GM20431 (cell line): ENCODE results near the gene COX14.

Experiments
- in situ Hi-C: fragments of 300-500 bp; cut with MseI, MboI; formaldehyde crosslinking; loops from one replicate; pipeline ENCODE4 v1.15.0; 2020; ENCODE audit warnings: low sequenced_read_pairs; ENCODE audit not compliant: unreplicated experiment

The COX14 gene

DNA sequence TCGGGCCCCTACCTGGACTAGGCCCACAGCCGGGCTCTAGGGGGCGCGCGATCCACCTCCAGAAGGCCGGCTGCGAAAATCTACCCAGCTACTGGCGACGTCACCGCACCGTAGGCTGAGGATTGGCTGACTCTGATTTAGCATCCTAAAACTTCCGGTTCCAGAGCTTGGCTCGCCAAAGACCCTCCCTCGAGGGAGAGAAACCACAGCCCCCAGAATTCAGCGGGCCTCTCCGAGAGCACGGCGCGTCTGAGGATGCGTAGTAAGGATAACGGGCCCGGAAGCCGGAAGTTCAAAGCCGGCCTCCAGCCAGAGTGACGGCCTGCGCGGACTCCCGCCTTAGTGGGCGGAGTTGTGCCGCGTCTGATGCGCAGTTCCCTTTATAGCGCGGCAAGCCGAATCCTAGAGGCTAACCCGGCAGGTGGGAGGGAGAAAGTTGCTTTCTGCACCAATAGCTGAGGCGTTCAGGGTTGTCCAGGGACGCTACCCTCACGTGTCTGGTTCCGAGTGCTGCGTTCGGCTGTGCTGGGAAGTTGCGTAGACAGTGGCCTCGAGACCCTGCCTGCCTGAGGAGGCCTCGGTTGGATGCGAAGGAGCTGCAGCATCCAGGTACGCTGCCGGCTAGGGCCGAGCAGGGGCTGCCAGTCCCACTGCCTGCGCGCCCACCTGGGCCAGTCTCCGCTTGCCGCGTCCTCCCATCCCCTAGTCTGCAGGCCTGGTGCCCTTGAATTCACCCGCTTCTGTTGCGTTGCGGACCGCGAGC is at the start of gene COX14:
Gene COX14 (plus strand): TSS at position 544 of the 763 bp plus-strand sequence. CDS start 7,808 bp downstream, outside the sequence.
- in situ Hi-C loops, result no loop called here

GRCh38 chr12:50062728-50063460 is 49.1 kb upstream of the COX14 start:
- in situ Hi-C loops, result no loop called here

DNA sequence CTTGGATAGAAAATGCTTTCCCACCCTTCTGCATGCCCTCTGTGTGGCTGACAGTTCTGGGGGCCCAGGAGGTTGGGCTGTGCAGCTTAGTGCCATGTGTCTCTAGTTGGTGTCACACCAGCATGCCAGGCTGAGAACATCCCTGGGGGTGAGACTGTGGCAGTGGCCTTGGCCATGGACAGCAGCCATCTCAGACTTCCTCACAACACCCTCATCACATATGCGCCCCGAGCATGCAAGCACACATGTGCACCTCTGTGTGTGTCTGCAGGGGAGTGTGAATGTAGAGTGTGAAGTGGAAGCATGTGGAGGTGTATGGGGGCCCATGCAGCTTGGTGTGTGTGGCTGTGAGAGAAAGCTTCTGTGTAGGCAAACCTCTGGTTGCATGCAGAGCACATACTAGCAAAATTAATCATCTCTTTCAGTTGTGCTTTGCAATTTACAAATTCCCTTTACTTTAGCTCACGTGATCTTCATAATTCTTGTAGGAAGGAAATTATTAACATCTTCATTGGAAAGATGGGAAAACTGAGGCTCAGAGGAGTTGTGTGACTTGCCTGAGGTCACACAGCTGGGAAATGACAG is 46.2 kb upstream of the COX14 start:
- in situ Hi-C loops, result no loop called here

DNA sequence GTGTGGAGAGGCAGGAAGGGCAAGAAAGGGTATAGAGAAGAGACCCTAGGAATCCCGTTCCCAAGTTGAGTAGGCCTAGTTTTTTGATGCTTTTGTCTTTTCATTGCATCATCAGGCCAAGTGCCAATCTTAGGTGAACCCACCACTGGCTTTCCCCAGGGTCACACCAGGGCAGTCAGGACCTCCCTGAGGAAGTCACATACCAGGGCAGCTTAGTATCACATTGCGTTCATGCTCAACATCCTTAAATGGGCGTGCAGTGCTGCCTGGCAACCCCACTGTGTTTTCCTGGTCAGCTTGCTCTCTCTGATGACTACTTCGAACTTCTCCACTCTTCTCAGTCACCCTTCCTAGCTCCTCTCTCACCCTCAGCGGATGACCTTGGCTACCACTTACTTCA is 45.6 kb upstream of the COX14 start:
- in situ Hi-C loops, result no loop called here

DNA sequence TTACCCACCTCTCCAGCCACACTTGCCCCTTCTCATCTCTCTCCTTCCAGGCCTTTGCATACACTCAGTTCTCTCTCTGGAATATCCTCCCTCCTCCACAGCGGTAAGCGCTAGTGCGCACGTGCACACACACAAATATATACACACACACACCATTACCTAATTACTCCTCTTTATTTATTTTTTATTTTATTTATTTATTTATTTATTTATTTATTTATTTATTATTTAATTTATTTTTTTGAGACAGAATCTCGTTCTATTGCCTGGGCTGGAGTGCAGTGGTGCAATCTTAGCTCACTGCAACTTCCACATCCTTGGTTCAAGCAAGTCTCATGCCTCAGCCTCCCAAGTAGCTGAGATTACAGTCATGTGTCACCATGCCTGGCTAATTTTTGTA is 43.0 kb upstream of the COX14 start:
- in situ Hi-C loops, result no loop called here

- in situ Hi-C loops, result no loop called here
These were observed 42.5 kb upstream of the COX14 start for GRCh38 chr12:50069539-50069938.

DNA sequence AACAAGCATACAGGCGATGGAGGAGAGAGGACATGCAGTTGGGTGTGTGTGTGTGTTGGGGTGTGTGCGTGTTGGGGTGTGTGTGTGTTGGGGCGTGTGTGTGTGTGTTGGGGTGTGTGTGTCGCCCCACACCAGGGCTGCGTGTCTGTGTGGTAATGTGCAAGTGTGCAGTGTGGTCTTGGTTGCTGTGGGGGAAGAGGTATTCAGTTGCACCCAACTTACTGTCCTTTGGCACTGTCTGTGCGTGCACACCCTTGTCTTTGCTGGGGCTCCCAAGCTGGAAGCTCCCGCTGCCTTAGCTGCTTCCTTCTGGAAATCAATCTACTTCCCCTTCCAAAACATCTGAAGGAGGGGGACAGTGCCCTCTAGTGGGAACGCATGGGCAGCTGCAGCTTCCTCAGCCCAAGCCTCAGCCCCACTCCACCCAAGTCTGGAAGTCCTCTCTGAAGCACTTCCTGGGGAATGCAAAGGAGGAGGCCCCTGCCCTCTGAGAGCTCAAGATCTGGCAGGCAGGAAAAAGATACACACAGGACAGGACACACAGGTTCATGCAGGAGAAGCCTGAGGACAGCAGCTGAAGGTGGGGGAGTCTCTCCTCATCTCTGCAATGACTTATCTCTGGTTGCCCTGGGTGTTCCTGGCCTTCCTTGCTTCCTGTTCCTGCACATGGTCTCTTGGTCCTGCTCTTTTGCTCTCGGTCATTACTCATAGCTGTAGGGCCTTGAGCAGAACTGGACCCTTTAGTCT is 41.5 kb upstream of the COX14 start:
- in situ Hi-C loops, result no loop called here

DNA sequence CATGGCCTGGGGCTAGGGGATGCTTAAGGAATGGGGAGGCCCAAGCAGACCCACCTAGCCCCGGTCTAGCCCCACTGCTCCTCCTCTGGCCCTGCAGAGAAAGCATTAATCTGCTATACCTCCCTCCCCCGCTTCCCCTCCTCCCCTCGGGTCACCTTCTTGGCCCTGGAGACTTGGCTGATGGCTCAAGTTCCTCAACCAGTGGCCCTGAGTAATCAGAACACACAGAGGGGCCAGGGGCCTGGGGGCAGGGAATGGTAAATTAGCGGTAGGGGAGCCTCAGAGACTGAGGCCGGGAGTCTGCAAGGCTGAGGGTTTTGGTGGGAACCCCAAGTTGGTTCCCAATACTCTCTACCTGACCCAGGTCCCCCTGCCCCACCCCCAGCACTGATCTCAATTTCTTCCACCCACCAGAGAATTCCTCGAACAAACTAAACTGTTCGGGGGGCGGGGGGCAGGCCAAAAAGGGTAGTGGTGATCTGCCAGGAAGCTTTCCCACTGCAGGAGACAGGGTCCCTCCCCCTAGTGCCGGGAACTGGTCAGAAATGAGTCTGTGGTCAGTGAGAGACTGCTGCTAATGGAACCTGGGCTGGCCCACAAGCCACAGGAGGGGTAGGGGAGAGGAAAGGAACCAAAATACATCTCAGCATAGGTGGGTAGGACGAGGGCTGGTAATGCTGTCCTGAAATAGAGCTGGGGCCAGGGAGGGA is 39.7 kb upstream of the COX14 start:
- in situ Hi-C loops, result no loop called here

DNA sequence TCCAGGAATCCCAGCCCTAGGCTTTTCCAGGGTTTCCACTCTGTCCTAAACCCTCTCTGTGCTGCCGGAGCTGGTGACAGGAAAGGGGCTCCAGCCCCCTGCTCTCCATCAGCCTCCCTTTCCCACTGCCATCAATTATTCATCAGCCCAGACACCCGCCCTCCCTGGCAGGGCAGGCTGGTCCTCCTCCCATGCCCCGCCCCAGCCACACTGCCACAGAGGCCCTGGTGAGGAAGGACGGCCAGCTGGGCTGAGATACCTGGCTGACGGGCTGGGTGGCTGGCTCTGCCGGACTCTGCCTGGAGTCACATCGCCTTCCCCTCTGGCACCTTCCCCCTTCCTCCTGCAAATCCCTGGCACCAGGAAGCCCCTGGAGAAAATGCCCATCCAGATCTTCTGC is 38.8 kb upstream of the COX14 start:
- in situ Hi-C loops, result no loop called here

DNA sequence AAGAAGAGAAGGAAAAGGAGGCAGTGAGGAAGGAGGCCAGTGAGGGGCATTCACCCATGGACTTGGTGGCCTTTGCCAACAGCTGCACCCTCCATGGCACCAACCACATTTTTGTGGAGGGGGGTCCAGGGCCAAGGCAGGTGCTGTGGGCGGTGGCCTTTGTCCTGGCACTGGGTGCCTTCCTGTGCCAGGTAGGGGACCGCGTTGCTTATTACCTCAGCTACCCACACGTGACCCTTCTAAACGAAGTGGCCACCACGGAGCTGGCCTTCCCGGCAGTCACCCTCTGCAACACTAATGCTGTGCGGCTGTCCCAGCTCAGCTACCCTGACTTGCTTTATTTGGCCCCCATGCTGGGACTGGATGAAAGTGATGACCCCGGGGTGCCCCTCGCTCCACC is 38.3 kb upstream of the COX14 start:
- in situ Hi-C loops, result no loop called here

- in situ Hi-C loops, result no loop called here
These were observed 36.9 kb upstream of the COX14 start for GRCh38 chr12:50074936-50075807.

DNA sequence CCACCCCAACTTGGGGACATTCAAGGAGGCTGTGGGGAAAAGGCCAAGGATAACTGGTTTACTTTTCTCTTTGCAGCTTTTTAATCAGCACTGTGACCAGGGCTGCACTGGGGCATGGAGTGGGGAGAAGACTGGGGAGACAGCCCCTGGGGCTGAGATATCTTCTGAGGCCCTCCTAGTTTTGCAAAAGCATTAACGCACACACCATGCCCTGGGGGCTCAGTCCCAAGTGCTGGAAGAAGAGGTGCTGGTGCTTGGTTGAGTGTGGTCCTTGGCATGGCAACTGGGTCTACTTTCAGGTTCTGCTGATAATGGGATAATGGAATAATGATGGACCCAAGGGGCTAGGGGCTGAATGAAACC is 36.2 kb upstream of the COX14 start:
- in situ Hi-C loops, result no loop called here

GRCh38 chr12:50077099-50077498 is 34.9 kb upstream of the COX14 start:
- in situ Hi-C loops, result no loop called here

DNA sequence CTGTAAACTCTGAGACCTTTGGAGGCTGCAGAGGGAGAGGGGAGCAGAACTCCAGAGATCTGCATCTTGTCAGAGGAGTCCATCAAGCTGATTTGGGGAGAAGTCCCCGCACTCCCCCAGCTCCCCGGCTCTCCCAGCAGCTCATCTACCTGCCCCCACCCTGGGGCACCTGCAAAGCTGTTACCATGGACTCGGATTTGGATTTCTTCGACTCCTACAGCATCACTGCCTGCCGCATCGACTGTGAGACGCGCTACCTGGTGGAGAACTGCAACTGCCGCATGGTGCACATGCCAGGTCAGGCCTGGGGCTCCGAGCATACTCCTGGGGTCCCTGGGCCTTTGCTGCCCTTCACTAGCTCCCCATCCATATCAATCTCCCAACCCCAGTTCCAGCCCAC is 33.8 kb upstream of the COX14 start:
- in situ Hi-C loops, result no loop called here

DNA sequence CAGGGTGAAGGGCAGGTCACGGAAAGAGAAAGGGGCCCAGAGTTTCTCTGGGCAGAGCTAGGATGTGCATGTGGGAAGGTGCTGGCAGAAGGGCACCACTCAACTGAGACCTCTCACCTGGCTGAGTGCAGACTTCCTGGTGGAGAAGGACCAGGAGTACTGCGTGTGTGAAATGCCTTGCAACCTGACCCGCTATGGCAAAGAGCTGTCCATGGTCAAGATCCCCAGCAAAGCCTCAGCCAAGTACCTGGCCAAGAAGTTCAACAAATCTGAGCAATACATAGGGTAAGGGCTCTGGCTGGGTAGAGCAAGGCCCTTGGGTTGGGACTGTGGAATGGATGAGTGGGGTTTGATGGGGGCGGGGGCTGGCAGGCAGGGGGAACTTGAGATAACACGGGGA is 32.3 kb upstream of the COX14 start:
- in situ Hi-C loops, result loop anchor here (10.0 kb wide), 1 partner anchor 95 kb away; no protein-coding TSS in a partner anchor

DNA sequence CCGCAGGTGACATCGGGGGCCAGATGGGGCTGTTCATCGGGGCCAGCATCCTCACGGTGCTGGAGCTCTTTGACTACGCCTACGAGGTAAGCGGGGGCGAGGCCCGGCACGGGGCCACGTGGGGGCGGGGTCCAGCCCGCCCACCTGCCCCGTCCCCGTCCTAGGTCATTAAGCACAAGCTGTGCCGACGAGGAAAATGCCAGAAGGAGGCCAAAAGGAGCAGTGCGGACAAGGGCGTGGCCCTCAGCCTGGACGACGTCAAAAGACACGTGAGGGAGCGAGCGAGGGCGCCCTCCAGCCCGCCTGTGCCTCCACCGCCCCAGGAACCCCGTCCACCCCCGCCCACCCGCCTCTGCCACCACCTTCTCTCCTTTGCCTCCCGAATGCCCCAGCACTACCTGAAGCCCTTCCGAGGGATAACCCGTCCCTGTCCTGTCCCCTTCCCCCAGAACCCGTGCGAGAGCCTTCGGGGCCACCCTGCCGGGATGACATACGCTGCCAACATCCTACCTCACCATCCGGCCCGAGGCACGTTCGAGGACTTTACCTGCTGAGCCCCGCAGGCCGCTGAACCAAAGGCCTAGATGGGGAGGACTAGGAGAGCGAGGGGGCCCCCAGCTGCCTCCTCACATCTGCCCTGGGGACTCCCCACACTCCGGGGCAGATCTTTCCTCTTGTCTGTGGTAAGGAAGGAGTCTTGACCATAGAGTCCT is 30.8 kb upstream of the COX14 start:
- in situ Hi-C loops, result loop anchor here (10.0 kb wide), 1 partner anchor 94 kb away; no protein-coding TSS in a partner anchor

- in situ Hi-C loops, result loop anchor here (10.0 kb wide), 1 partner anchor 92 kb away; no protein-coding TSS in a partner anchor
These were observed 29.4 kb upstream of the COX14 start for GRCh38 chr12:50082644-50083043.

DNA sequence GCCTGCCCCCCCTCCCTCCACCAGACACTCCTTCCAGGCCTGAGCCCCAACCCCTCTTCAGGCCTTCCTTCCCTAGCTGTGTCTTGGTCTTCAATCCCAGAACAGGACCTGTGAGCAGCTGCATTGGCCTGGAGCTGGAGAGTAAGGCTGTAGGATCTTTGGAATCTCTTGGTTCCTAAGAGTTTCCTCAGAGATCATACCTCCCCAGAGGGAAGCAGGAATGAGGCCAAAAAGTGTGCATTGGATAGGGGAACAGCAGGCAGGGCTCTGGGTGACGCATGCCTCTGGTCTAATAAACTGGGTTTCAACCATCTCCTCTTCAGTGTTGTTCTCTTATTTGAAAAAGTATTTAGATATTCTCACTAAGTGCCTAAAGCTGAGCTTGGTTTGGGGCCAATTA is 28.7 kb upstream of the COX14 start:
- in situ Hi-C loops, result loop anchor here (10.0 kb wide), 1 partner anchor 92 kb away; no protein-coding TSS in a partner anchor
